Stimulated activated naive CD4-positive, alpha-beta T cell (primary cell): ENCODE data around the gene PSMA6.
A peak's percentile ranks its signal among the peaks of the same experiment; 100 is the strongest.
"Not testable (repeated sequence)": the region's sequence is repeated elsewhere in the genome, so short reads cannot be mapped to it uniquely, and the experiment has no call there.

ENCODE experiments used
- DNase-seq, 6 experiments: peaks; one replicate each; lab custom pipeline; 2025; lab: John Stamatoyannopoulos, UW

The PSMA6 gene

GRCh38 chr14:35344107-35344807 lies 52.1 kb downstream of the PSMA6 start:
- DNase-seq, result no peak

- DNase-seq, result no peak
Observed at GRCh38 chr14:35346738-35347322, 54.6 kb downstream of the PSMA6 start.

- peak in 1 of 6 experiments; percentile 4 for DNase-seq
Observed at GRCh38 chr14:35347323-35348043, 55.3 kb downstream of the PSMA6 start.

- not testable (repeated sequence) for DNase-seq
Observed at GRCh38 chr14:35348044-35348380, 55.8 kb downstream of the PSMA6 start.

- DNase-seq, result no peak
Observed at GRCh38 chr14:35349496-35350365, 57.5 kb downstream of the PSMA6 start.

- no peak for DNase-seq
Observed at GRCh38 chr14:35351497-35351896, 59.3 kb downstream of the PSMA6 start.

- no peak for DNase-seq
Observed at GRCh38 chr14:35351897-35352273, 59.7 kb downstream of the PSMA6 start.

GRCh38 chr14:35352274-35353233 lies 60.4 kb downstream of the PSMA6 start:
- DNase-seq, result no peak

- no peak for DNase-seq
Observed at GRCh38 chr14:35353409-35354172, 61.4 kb downstream of the PSMA6 start.

- not testable (repeated sequence) for DNase-seq
Observed at GRCh38 chr14:35355235-35355634, 63.1 kb downstream of the PSMA6 start.

GRCh38 chr14:35355981-35356841 lies 64.0 kb downstream of the PSMA6 start:
- DNase-seq, result no peak

GRCh38 chr14:35359655-35360054 lies 67.5 kb downstream of the PSMA6 start:
- DNase-seq, result not testable (repeated sequence)

- no peak for DNase-seq
Observed at GRCh38 chr14:35361141-35361480, 68.9 kb downstream of the PSMA6 start.

GRCh38 chr14:35362450-35362849 lies 70.3 kb downstream of the PSMA6 start:
- DNase-seq, result no peak

GRCh38 chr14:35362911-35363374 lies 70.8 kb downstream of the PSMA6 start:
- no peak for DNase-seq

GRCh38 chr14:35365130-35366055 lies 73.2 kb downstream of the PSMA6 start:
- no peak for DNase-seq

GRCh38 chr14:35366056-35366451 lies 73.9 kb downstream of the PSMA6 start:
- DNase-seq, result no peak

- no peak for DNase-seq
Observed at GRCh38 chr14:35366521-35366976, 74.4 kb downstream of the PSMA6 start.
